GM18526 (cell line): ENCODE results near the gene HOMER1.

Experiments used
- POLR2A ChIP-seq: IDR thresholded peaks from 3 replicates; pipeline ENCODE4 v1.6.1; 2011; ENCODE audit not compliant: insufficient read length; ENCODE audit errors: extremely low read depth

HOMER1 gene

DNA sequence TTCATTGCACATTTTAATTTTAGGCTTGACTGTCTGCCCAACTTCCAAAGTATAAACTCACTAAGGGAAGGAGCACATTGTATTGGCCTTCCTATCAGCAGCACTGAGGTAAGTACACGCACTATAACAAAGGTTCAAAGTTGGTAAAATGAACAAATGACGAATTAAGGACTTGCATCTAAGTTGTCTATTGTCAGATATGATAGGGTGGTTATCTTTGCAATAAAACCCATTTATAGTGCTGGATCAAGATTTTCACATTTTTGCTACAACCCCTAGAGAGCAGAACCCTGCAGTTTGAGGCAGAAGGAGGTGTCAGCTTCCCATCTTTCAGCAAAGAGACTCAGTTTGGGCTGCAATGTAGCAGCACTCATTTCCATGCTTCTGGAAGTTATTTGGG lies 5.1 kb downstream of the HOMER1 start:
- TF ChIP-seq POLR2A = no peak

DNA sequence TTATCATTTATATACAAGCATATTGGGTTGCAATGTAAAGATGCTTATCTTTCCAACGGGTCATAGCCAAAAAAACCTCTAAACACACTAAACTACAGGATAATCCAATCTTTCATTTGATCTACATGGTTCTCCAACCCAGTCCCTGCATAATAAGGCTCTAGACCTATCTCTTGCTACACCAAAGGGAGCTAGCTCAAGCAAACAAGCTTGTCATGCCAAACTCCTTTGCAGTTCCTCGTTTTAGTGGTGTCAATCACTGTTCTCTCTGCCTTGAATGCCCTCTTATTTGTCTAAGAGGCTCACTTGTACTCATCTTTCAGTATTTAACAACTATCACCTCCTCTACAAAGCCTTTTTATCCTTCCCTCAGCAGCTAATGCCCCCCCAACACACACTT lies 5.6 kb downstream of the HOMER1 start:
- TF ChIP-seq POLR2A = no peak

- TF ChIP-seq POLR2A = no peak
These were observed 6.4 kb downstream of the HOMER1 start for GRCh38 chr5:79507251-79508205.

DNA sequence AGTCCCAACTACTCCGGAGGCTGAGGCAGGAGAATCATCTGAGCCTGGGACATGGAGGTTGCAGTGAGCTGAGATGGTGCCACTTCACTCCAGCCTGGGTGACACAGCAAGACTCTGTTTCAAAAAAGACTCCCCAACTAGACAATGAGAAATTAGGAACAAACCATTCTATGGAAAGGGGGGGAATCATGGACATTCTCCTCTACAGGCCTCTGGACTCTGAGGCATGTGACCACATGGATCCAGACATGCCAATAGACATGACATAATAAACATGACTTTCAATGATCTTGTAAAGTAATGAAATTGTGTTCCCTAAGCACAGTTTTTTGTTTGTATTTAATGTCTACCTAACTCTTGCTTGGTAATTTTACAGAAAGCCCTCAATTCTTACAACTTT lies 8.8 kb downstream of the HOMER1 start:
- TF ChIP-seq POLR2A = no peak

DNA sequence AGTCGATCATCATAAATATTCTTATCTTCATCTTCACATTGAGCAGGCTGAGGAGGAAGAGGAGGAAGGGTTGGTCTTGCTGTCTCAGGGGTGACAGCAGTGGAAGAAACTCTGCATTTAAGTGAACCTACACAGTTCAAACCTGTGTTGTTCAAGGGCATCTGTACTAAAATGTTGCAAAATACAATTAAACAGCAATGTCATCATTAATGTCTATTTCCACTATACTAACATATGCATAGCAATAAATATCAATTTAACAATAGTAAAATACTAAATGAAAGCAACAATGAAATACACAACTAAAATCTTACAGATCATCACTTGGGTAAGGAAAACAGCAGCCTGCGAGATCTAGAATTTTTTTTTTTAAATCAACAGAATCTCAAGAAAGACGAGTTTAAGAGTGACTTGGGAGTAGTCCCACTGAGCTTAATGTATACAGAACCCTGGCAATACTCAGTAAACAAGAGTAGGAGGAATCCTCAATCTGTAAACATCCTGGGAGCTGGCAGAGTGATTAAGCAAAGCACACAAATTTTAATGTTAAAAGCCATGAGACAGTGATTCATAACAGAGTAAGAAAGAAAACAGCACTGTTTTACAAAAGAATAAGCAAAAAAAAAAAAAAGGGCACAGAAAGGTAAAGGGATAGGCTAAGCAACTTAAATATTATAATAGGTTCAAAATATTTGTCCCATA lies 10.0 kb downstream of the HOMER1 start:
- no peak for TF ChIP-seq POLR2A

GRCh38 chr5:79499640-79500273 lies 14.2 kb downstream of the HOMER1 start:
- TF ChIP-seq POLR2A = no peak

DNA sequence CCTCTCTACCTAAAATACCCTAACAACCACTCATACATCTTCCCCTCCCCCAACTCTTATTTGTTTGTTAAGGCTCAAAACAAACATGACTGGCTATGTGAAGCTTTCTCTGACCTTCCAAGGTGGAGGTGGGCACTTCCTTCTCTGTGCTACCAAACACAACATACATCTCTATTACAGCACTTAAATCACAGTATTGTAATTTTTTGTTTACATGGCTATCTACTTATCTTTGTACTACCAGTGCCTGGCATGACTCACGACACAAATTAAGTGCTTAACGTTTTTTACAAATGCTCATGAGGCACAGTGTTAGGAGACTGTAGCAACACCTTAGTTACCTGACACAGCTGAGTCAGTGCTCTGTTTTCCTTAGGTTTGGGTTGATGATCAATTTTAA lies 18.6 kb downstream of the HOMER1 start:
- no peak for TF ChIP-seq POLR2A

GRCh38 chr5:79493596-79494345 lies 20.2 kb downstream of the HOMER1 start:
- TF ChIP-seq POLR2A = no peak

DNA sequence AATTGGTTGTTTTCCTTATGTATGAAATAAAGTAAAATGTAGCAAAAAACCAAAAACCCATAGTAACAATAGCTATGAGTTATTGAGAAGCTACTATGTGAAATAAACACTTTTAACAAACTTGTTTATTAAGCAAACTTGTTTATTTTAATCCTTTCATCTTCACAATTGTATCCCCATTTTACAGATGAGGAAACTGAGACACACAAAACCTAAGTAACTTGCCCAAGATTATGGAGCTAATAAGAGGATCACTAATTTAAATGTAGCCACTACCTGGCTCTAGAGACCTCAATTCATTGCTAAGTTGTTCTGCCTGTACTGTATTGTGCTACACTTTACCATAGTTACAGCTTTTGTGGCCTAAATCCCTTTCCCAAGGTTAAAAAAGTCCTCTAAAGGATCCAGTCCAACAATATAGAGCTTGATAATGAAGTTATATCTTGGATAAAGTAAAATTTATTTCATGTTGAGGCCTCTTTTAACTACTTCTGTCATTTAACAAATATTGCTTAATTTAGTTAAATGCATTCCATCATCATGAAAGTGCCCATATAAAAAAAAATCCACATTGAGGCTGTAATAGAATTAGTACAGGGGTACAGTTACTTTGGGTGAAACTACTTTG lies 22.1 kb downstream of the HOMER1 start:
- TF ChIP-seq POLR2A = no peak

- TF ChIP-seq POLR2A = no peak
These were observed 23.5 kb downstream of the HOMER1 start for GRCh38 chr5:79490323-79490936.

GRCh38 chr5:79489773-79490172 lies 24.2 kb downstream of the HOMER1 start:
- no peak for TF ChIP-seq POLR2A

GRCh38 chr5:79488775-79489174 lies 25.2 kb downstream of the HOMER1 start:
- no peak for TF ChIP-seq POLR2A

DNA sequence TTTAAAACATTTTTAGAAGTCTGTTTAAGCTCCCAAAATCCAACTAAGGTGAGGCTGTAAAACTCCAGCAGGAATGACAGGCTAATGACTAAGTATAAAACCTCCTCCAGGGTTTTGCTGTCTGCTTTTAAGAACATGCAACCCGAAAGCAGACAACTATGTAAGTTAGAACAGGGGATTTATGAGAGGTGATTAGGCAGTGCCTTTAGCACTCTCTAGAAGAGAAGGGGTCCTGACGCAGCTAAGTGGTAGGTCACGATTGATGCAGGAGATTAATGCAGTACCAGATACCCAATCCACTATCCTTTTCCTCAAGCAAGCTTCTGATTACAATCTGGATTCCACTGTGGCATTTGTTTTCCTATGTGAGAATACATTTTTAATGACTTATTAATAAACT lies 25.9 kb downstream of the HOMER1 start:
- no peak for TF ChIP-seq POLR2A

- TF ChIP-seq POLR2A = no peak
These were observed 26.7 kb downstream of the HOMER1 start for GRCh38 chr5:79487251-79487650.
